Activated CD4-positive, alpha-beta T cell treated with anti-CD3 and anti-CD28 coated beads for 36 hours (primary cell): ENCODE results near the gene SULT2B1. TPM values are rescaled to one million over a fixed set of nuclear protein-coding genes. Genes with fewer than 3 reads are reported as not detected.
"Not testable (repeated sequence)": the region's sequence is repeated elsewhere in the genome, so short reads cannot be mapped to it uniquely, and the experiment has no call there.

ENCODE experiments used
- ATAC-seq: fragments of 200-7000 bp; cut with Tn5 transposase; one replicate; pipeline ENCODE4 v1.10.0; 2021; ENCODE audit warnings: mild to moderate bottlenecking, moderate library complexity
- CTCF ChIA-PET: fragments of 350-600 bp; sonication (Branson Sonifier 250); formaldehyde crosslinking; loops from one replicate; lab custom pipeline; 2021; ENCODE audit warnings: antibody characterized with exemption; lab: Charles Lee
- POLR2A ChIA-PET: fragments of 350-600 bp; sonication (Branson Sonifier 250); formaldehyde crosslinking; loops from one replicate; lab custom pipeline; 2021; ENCODE audit warnings: antibody characterized with exemption, inconsistent platforms; lab: Charles Lee
- DNase-seq: peaks from one replicate; pipeline ENCODE4 v3.0.0-alpha.2; 2020
- H3K27ac Mint-ChIP-seq: one replicate; pipeline ENCODE4 v1.8.0; 2021; ENCODE audit warnings: mixed read lengths
- H3K27me3 Mint-ChIP-seq: one replicate; pipeline ENCODE4 v1.8.0; 2021; ENCODE audit warnings: mixed read lengths
- H3K36me3 Mint-ChIP-seq: one replicate; pipeline ENCODE4 v1.8.0; 2021; ENCODE audit warnings: low read depth, mixed read lengths
- H3K4me1 Mint-ChIP-seq: one replicate; pipeline ENCODE4 v1.8.0; 2021; ENCODE audit warnings: mixed read lengths
- H3K4me3 Mint-ChIP-seq: one replicate; pipeline ENCODE4 v1.8.0; 2021; ENCODE audit warnings: mild to moderate bottlenecking, moderate library complexity, mixed read lengths
- H3K9me3 Mint-ChIP-seq: one replicate; pipeline ENCODE4 v1.8.0; 2021; ENCODE audit warnings: low read depth, mixed read lengths
- intact Hi-C, 2 experiments: fragments of 100-400 bp; cut with DNase I in 1 of 2; cut with micrococcal nuclease in 1 of 2; formaldehyde crosslinking; loops; one replicate each; pipeline versions ENCODE4 v1.14.2 to v1.15.1; 2022 to 2024; cut with DNase I, micrococcal nuclease
- total RNA-seq, 2 experiments: library from RNA; stranded (reverse); gene quantifications; one replicate each; pipeline ENCODE4 v1.2.3, GENCODE V29; 2021

Gene SULT2B1
- total RNA-seq, 2 experiments from 2014 or later = not detected

DNA sequence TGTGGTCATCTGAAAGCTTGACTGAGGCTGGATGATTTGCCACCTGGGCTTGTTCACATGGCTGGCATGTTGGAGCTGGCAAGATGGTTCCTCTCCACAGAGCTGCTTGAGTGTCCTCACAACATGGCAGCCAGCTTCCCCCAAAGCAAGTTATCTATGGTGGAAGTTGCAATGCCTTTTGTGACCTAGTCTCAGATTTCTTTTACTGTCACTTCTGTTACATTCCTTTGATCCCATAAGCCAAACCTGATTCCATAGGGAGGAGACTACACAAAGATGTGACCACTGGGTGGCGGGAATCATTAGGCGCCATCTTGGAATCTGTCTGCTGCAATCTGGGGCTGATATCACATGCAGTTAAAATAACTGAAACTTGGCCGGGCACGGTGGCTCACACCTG lies 22.8 kb upstream of the SULT2B1 start:
- Mint-ChIP-seq H3K9me3 (peaks cover 27% of the 10 kb centered on the region), H3K4me1 (no peaks in the 10 kb centered on the region), H3K4me3 (no peak overlapping the region), H3K27ac (no peak overlapping the region), H3K27me3 (peaks cover 9% of the 10 kb centered on the region), H3K36me3 (peaks cover 6% of the 10 kb centered on the region)
- CTCF ChIA-PET = interaction anchor here (1.0 kb wide), 1 partner anchor 24 kb away, joined by 5 read pairs; no protein-coding TSS in a partner anchor
- ATAC-seq = no peak
- DNase-seq = no peak
- POLR2A ChIA-PET = no interaction called here
- intact Hi-C loops = no loop called here

DNA sequence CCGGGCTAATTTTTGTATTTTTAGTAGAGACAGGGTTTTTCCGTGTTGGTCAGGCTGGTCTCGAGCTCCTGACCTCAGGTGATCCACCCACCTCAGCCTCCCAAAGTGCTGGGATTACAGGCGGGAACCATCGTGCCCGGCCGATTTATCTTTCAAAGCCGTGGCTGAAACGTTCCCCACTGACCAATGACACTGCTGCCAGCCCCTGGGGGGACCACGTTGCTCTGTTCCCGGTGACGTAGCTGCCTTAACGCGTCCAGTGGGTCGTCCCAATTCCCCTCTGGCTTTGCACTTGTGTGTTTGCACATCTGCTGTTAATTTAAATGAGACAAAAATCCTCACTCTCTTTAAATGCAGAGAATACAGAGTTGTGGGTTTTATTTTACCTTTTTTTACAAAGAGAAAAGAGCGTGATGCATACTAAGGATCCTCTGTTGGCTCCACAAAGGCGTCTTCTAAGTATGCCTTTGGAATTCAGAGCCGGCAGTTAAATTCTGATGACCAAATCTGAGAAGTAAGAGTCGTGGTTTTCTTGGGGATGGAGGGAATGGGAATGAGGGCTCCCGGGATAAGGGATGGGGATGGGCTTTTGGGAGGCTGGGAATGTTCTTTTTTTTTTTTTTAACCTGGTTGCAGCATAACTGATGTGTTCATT lies 21.8 kb upstream of the SULT2B1 start:
- Mint-ChIP-seq H3K4me3 (no peak overlapping the region), H3K4me1 (no peaks in the 10 kb centered on the region), H3K27ac (no peak overlapping the region), H3K36me3 (peaks cover 6% of the 10 kb centered on the region), H3K27me3 (peaks cover 4% of the 10 kb centered on the region), H3K9me3 (peaks cover 21% of the 10 kb centered on the region)
- CTCF ChIA-PET = interaction anchor here (0.7 to 1.0 kb wide), 2 partner anchors 23 to 667 kb away, joined by 3 to 5 read pairs; no protein-coding TSS in a partner anchor
- no peak for DNase-seq
- POLR2A ChIA-PET = no interaction called here
- ATAC-seq = no peak
- intact Hi-C loops = no loop called here

DNA sequence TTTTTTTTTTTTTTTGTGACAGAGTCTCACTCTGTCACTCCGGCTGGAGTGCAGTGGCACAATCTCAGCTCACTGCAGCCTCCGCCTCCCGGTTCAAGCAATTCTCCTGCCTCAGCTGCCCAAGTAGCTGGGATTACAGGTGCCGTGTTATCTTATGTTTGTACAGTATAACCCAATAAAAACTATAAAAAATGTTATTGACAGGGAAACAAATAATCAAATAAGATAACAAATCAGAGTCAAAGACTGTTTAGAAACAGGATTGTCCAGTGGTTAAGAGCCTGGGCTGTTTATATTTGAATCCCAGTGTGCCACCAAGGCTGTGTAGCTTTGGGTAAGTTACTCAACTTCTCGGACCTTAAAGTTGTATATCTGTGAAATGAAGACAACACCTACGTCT lies 21.2 kb upstream of the SULT2B1 start:
- Mint-ChIP-seq H3K36me3 (peaks cover 6% of the 10 kb centered on the region), H3K4me3 (no peak overlapping the region), H3K4me1 (no peaks in the 10 kb centered on the region), H3K27ac (no peak overlapping the region), H3K27me3 (peaks cover 4% of the 10 kb centered on the region), H3K9me3 (peaks cover 21% of the 10 kb centered on the region)
- ATAC-seq (no peak), DNase-seq (no peak)
- intact Hi-C loops = no loop called here
- POLR2A ChIA-PET = no interaction called here
- CTCF ChIA-PET = interaction anchor here (0.6 to 0.7 kb wide), 2 partner anchors 30 to 668 kb away, joined by 3 read pairs; no protein-coding TSS in a partner anchor

DNA sequence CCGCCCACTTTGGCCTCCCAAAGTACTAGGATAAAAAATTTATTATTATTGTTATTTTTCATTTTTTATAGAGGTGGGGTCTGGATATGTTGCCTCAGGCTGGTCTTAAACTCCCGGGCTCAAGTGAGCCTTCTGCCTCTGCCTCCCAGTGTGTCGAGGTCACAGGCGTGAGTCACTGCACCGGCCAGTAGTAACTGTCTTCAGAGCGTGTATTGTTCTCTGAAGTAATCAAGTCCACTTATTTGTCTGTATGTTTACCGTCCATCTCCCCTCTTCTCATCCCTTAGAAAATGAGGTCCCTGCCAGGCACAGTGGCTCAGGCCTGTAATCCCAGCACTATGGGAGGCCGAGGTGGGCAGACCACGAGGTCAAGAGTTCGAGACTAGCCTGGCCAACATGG lies 18.2 kb upstream of the SULT2B1 start:
- POLR2A ChIA-PET = no interaction called here
- peaks cover 5% of the 10 kb centered on the region for H3K9me3 Mint-ChIP-seq
- no peak for DNase-seq

DNA sequence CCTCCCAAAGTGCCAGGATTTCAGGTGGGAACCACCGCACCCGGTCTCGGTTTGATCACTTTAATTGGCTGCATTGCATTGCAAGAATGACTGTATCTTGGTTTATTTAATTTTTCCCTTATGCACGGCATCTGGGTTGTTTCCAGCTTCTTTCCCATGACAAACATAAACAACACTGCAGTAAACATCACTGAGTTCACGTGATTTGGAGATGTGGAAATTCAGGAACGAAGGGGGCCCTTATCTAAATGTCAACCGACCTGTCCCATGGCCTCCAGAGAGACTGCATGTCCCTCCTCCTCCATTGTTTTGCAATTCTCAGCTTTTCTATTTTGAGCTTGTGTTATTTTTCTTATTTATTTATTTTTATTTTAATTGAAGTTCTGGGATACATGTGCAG lies 14.4 kb upstream of the SULT2B1 start:
- intact Hi-C loops = no loop called here
- no peaks in the 10 kb centered on the region for H3K27me3 Mint-ChIP-seq

More for the DNA sequence above, 18.2 kb upstream of the SULT2B1 start:
- H3K4me1 Mint-ChIP-seq = no peaks in the 10 kb centered on the region
- intact Hi-C loops = no loop called here
- no peak overlapping the region for H3K4me3 Mint-ChIP-seq
- peaks cover 4% of the 10 kb centered on the region for H3K27me3 Mint-ChIP-seq
- no peak overlapping the region for H3K27ac Mint-ChIP-seq
- no peaks in the 10 kb centered on the region for H3K36me3 Mint-ChIP-seq
- no peak for ATAC-seq
- CTCF ChIA-PET = no interaction called here

DNA sequence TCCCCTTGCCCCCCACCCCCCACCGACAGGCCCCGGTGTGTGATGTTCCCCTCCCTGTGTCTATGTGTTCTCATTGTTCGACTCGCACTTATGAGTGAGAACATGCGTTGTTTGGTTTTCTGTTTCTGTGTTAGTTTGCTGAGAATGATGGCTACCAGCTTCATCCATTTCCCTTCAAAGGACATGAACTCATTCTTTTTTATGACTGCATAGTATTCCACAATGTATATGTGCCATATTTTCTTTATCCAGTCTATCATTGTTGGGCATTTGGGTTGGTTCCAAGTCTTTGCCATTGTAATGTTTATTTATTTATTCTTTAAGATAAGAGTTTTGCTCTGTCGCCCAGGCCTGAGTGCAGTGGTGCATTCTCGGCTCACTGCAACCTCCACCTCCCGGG lies 13.9 kb upstream of the SULT2B1 start:
- ATAC-seq, H3K4me1 Mint-ChIP-seq, DNase-seq, POLR2A ChIA-PET, H3K4me3 Mint-ChIP-seq, H3K9me3 Mint-ChIP-seq, H3K27me3 Mint-ChIP-seq, H3K27ac Mint-ChIP-seq, intact Hi-C loops, H3K36me3 Mint-ChIP-seq: not testable (repeated sequence)
- CTCF ChIA-PET = interaction anchor here (0.8 kb wide), 1 partner anchor 395 kb away, joined by 3 read pairs; no protein-coding TSS in a partner anchor

More for the DNA sequence above, 14.4 kb upstream of the SULT2B1 start:
- ChIA-PET POLR2A (no interaction called here), CTCF (interaction anchor here (0.8 to 1.4 kb wide), 2 partner anchors 11 to 395 kb away, joined by 3 read pairs; no protein-coding TSS in a partner anchor)
- Mint-ChIP-seq H3K9me3 (no peaks in the 10 kb centered on the region), H3K4me1 (no peaks in the 10 kb centered on the region), H3K36me3 (no peaks in the 10 kb centered on the region), H3K27ac (no peak overlapping the region), H3K4me3 (no peak overlapping the region)
- ATAC-seq = no peak
- no peak for DNase-seq

DNA sequence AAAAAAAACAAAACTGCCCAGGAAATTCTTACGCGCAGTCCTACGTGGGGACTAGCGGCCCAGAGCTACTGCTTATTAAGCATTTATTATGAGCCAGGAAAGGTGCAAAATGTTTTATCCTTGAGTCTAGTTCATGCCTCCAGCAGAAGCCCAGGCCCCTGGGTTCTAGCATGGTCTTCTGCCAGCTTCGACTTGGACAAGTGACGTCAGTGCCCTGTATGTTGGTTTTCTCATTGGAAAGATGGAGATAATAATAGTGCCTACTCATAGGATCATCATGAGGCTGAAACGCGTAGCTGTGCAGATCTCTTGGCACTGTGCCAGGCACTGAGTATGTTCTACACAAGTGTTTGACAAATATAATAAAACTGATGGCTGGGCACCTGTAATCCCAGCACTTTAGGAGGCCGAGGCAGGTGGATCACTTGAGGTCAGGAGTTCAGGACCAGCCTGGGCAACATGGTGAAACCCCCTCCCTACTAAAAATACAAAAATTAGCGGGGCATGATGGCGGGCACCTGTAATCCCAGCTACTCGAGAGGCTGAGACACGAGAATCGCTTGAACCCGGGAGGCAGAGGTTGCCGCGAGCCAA lies 12.4 kb upstream of the SULT2B1 start:
- no peak for DNase-seq
- no peak overlapping the region for H3K27ac Mint-ChIP-seq
- H3K4me3 Mint-ChIP-seq = no peak overlapping the region
- intact Hi-C loops = no loop called here
- CTCF ChIA-PET = interaction anchor here (0.6 kb wide), 1 partner anchor 482 kb away, joined by 3 read pairs; no protein-coding TSS in a partner anchor
- no peaks in the 10 kb centered on the region for H3K9me3 Mint-ChIP-seq
- H3K27me3 Mint-ChIP-seq = no peaks in the 10 kb centered on the region
- no peaks in the 10 kb centered on the region for H3K4me1 Mint-ChIP-seq
- ATAC-seq = no peak
- POLR2A ChIA-PET = no interaction called here
- no peaks in the 10 kb centered on the region for H3K36me3 Mint-ChIP-seq

DNA sequence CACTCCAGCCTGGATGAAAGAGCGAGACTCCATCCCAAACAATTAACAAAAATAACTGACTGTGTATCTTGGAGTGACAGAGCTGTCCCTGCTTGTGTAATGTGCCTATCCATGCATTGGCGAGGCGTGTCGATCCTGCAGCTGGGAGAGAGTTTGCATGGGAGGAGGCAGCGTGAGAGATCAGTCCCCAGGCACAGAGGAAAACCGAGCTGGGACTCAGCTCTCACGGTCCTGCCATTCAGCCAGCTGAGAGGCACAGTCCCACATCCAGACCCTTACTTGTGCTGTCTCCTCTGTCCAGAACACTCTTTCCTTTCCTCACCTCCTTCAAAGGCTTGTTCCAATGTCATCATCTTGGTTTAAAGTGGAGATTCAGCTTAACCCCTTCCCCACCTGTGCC lies 11.9 kb upstream of the SULT2B1 start:
- ChIA-PET POLR2A (no interaction called here), CTCF (interaction anchor here (0.6 kb wide), 1 partner anchor 483 kb away, joined by 3 read pairs; no protein-coding TSS in a partner anchor)
- Mint-ChIP-seq H3K36me3 (no peaks in the 10 kb centered on the region), H3K4me3 (no peak overlapping the region), H3K27me3 (no peaks in the 10 kb centered on the region), H3K27ac (no peak overlapping the region), H3K9me3 (no peaks in the 10 kb centered on the region), H3K4me1 (no peaks in the 10 kb centered on the region)
- DNase-seq (no peak), ATAC-seq (no peak)
- intact Hi-C loops = no loop called here

DNA sequence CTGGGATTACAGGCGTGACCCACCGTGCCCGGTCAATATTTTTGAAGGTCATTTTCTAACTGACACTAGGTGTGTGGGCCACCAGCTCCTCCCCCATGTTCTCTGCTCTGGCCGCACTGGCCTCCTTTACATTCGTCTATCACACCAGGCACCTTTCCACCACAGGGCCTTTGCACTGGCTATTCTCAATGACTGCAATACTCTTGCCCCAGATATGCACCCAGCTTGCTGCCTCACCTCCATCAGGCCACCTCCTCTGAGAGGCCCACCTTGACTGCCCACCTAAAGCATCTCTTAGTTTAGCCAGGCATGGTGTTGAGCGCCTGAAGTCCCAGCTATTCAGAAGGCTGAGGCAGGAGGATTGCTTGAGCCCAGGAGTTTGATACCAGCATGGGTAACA lies 10.2 kb upstream of the SULT2B1 start:
- ATAC-seq = no peak
- intact Hi-C loops = no loop called here
- H3K4me1 Mint-ChIP-seq = no peaks in the 10 kb centered on the region
- no peaks in the 10 kb centered on the region for H3K36me3 Mint-ChIP-seq
- peaks cover 2% of the 10 kb centered on the region for H3K27me3 Mint-ChIP-seq
- no peak overlapping the region for H3K27ac Mint-ChIP-seq
- ChIA-PET POLR2A (no interaction called here), CTCF (no interaction called here)
- no peak for DNase-seq
- no peak overlapping the region for H3K4me3 Mint-ChIP-seq
- H3K9me3 Mint-ChIP-seq = no peaks in the 10 kb centered on the region

DNA sequence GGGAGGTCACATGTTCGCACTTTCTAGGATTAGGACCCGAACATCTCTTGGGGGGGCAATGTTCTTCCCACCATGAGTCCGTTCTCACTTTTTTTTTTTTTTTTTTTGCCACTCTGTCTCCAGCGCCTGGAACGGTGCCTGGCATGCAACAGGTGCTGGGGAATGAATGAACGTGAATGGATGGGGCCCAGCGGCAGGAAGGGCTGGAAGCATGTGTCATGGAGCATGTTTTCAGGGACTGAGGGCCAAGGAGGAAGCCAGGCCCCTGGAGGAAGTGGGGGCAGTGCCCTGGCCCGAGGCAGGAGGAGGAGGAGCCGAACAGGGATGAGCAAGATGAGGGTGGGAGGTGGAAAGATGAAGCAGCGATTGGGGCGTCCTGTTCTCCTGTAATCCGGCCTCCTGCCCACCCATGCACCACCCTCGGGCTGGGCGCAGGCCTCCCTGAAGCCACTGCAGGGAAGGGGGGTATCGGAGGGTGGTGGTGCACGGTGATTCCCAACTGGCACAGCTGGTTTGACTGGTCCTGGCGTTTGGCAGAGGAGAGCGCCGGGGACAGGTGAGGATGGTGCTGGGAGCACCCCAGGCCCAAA lies 8.8 kb upstream of the SULT2B1 start:
- no peaks in the 10 kb centered on the region for H3K4me1 Mint-ChIP-seq
- ChIA-PET CTCF (no interaction called here), POLR2A (no interaction called here)
- no peak overlapping the region for H3K4me3 Mint-ChIP-seq
- no peak overlapping the region for H3K27ac Mint-ChIP-seq
- DNase-seq (no peak), ATAC-seq (no peak)
- no peaks in the 10 kb centered on the region for H3K9me3 Mint-ChIP-seq
- H3K27me3 Mint-ChIP-seq = peaks cover 2% of the 10 kb centered on the region
- no peaks in the 10 kb centered on the region for H3K36me3 Mint-ChIP-seq
- intact Hi-C loops = no loop called here

DNA sequence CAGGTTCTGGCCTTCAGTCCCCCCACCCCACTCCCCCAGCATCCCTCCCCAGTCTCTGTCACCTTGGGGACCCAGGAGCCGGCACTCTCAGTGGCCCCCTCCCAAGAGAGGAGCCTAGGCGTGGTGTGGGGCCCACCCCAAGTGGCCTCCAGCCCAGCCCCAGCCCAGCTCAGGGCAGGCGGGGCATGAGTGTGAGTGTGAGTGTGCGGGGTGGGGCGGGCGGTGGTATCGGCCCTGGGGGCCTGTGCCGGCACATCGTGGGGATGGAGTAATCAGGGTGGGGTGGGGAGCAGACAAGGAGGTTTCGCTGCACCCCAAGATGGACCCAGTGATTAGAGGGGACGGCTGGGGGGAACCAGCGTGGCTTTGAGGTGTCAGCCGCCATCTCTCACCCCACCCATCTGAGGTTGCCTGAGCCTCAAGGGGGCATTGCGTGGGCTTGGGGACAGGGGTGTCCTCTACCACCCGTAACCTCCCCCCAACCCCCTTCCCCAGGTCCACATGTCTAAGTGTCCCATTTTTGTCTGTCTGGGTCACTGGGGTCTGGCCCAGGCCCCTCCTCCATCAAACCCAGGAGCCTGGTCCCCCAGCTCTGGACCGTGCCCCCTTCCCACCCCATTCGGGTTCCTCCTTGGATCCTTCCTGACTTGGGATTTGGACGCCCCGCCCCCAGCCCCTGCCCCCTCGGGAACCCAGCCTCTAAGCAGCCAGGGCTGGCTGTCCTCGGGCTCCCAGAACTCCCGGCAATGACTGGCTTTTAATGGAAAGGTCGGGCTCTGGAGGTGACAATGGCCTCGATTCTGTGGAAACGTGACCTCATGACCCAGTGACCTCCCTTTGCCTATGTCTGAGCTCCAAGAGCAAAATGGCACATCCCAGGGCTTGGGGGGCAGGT lies 6.9 kb upstream of the SULT2B1 start:
- intact Hi-C loops = no loop called here
- Mint-ChIP-seq H3K27me3 (peaks cover 2% of the 10 kb centered on the region), H3K27ac (no peak overlapping the region), H3K9me3 (no peaks in the 10 kb centered on the region), H3K4me1 (no peaks in the 10 kb centered on the region), H3K36me3 (no peaks in the 10 kb centered on the region), H3K4me3 (no peak overlapping the region)
- no peak for DNase-seq
- ChIA-PET CTCF (interaction anchor here (0.7 kb wide), 1 partner anchor 243 kb away, joined by 3 read pairs; no protein-coding TSS in a partner anchor), POLR2A (no interaction called here)
- ATAC-seq = no peak
